ELF-1 (cell line): ENCODE results near the gene TRIM33.
A peak's percentile ranks its signal among the peaks of the same experiment; 100 is the strongest.

Source experiments
- DNase-seq: peaks from one replicate; pipeline ENCODE4 v3.0.0-alpha.2; 2016; ENCODE audit warnings: low read depth, low spot score

Gene TRIM33

DNA sequence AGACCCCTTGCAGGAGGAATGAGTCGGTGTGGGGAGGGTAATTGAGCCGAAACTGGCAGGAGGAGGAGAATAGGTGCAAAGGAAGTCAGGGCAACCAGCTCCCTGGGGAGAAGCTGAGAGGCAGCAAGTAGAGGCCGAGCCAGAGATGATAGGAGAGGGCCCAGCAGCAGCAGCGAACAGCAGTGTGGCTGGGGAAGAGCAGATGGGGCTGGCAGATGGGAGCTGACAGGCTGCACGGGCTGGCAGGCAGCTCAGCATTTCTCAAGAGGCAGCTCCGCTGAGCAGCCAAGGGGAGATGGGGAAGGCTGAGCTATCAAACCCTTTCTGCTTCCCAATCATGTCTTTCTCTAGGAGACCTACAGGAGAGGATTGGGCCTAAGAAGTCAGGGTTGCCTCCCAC, 158.2 kb downstream of the TRIM33 start:
- no peak for DNase-seq

GRCh38 chr1:114350731-114351445, 160.1 kb downstream of the TRIM33 start:
- no peak for DNase-seq

GRCh38 chr1:114349891-114350605, 161.0 kb downstream of the TRIM33 start:
- no peak for DNase-seq

- no peak for DNase-seq
These were observed 163.4 kb downstream of the TRIM33 start for GRCh38 chr1:114347431-114348209.

DNA sequence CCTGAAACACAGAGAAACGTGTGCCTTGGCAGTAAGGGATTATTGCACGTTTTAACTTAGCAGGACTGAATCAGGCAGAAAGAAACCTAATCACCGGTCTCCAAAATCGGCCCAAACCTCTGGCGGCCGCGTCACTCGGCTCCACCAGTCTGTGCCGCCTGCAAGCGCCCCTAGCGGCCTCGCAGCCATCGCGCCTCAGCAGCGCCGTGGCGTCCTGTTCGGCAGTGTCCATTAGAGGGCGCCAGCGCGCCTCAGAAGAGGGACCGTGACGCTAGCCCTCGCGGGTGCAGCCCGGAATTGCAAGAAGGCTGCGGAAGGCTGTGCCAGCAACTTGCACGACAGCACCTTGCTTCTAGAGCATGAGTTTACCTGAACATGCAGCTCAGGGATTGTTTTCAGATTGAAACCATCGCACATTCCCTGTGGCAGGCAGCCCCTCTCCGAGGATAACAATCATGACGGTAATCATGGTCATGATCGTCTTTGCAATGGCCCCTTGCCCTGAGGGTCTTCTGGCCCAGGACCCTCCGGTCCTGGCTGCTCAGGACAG, 164.4 kb downstream of the TRIM33 start:
- DNase-seq, result peak; percentile 99

DNA sequence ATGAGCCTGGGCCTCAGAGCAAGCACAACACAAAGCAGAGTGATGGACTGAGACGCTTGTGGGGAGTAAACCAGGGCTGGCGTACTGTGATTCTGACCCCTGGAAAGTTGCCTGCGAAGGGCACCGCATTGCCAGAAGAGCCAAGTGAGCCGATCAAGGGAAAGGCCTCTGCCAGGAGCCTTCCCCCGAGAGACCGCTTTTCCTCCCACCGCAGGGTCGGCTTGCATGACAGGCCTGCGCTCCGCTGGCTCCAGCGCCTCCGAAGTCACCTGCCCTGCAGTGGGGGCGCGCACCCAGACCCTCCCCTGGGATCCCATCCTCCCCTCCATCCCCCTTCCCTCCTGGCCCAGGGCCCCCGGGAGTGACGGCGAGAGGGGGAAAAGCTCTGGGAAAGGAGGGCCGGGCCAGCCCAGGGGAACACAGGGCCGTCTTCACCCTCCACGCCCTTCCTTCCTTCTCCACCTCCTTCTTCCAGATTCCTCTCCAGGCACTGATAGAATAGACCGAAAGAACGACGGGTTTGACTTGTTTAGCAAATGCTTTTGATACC, 165.0 kb downstream of the TRIM33 start:
- peak; percentile 64 for DNase-seq

- DNase-seq, result no peak
These were observed 166.3 kb downstream of the TRIM33 start for GRCh38 chr1:114344656-114345055.
